ENCODE data around the gene CFAP58.

The CFAP58 gene

DNA sequence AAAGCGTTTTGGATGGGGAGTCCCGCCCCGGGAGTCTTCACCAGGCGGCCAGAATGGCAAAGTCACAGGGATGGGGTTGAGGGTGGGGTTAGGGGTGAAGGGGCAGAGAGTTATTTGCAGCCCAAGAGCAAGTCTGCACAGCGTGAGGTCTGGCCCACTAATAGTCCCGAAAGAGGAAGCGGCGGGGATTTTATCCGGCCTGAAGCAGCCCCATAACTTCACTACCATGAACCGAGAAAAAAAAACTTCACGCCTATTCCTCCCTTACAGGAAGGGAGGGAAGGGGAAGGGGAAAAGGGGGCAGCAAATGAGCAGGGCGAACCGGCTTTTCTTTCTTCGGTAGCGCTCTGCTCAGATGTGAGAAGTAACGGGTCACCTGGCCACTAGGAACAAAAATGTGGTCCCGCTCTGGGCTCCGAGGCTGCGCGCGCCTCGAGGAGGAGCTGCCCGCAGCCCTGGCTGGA, 16.1 kb upstream of the CFAP58 start:
- DNase-seq = no peak

DNA sequence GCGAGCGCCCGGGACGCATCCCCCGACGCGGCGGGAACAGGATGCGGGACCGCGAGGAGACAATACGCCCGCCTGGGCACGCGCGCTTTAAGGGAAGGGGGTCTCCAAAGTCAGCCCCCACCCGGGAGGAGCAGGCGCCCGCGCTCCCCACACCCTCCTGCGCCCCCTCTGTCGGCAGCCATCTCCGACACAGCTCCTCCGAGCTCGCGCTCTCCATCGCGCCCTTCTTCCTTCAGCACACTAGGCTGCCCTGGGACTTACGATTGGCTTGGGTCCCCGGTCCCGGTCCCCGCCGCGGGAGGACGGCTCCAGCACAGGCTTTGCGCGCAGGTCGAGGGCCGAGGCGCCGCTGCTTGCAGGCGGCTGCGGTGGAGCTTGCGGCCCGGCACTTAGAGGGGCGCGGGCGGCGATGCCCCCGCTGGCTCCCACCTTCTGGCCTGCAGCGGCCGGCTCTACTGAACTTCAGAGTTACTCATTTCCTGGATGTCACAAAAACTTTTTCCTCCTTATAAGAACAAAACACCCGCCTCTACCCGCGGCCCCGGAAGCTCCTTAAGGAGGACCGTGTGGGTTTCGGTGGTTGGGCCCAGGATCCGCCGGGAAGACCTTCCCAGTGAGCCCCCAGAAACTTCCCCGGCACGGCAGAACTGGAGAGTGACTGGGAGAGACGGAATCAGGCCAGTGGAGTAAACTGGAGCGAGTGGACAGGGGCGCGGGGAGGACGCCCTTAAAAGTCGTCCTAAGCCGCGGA, 15.5 kb upstream of the CFAP58 start, which contains the start of gene ITPRIP:
ITPRIP (minus strand) TSS at position 481 of the 751 bp plus-strand sequence. CDS start 22,414 bp downstream, outside the sequence.
- DNase-seq = peak; percentile 27

DNA sequence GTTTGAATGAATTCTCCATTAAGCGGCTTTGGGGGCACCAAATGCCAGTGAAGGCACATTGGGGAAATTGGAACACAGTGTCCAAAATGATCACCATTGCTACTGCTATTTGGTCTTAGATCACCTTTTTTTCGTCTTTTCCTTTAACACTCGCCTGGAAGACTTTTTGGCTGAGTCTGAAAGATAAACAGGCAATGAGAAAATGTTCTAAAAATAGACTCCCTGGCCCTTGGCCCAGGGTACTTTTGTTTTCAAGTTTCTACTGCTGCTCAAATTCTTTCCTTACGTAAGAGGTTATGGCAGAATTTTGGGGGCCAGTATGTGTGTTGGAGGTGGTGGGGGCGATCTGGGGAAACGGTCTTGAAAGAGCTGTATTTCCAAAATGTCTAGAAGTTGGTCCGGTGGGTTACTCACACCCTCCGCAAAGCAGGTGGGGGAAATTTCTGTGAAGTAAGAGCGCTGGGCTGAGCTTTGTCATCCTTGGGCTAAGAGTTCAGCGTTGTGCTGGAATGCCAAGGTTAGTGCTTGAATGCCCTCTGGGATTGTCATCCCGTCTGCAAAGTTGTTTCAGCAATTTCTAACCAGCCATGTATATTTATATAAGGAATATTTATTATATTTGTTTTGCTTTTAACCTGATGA, 14.0 kb upstream of the CFAP58 start:
- no peak for DNase-seq

DNA sequence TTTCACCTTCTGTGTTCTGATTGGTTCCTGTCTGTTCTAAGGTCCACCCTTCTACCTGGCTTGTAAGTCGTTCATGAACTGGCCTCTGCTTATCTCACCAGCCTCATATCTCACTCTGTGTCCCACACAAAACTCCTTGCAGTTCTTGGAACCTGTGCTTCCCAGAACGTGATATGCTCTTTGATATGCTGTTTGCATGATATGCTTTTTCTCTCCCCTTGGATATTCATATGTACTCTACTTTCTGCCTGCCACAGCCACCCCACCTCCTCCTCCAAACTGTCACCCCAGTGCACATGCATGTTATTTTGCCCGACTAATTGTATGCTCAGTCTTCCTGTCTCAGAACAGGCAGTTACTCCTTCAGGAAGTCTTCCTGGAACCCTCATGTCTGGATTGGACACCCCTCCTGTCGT, 13.5 kb upstream of the CFAP58 start:
- no peak for DNase-seq

DNA sequence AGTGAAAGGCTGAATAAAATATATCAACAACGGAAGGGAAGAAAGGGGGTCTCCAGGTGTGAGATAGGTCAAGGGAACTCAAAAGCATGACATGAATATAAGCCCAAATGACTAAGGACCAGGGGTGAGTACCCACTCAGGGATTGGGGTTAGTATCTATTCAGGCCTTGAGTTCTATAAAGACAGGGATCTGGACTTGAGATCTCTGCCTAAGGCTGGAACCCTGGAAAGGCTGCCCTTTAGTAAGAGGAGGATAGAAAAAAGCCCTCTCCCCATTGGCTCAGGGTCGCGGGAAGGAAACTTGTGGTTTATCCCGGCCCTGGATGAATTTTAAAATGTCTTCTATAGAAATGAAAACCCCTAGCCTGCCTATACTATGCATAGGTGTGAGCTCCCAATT, 13.0 kb upstream of the CFAP58 start:
- no peak for DNase-seq

DNA sequence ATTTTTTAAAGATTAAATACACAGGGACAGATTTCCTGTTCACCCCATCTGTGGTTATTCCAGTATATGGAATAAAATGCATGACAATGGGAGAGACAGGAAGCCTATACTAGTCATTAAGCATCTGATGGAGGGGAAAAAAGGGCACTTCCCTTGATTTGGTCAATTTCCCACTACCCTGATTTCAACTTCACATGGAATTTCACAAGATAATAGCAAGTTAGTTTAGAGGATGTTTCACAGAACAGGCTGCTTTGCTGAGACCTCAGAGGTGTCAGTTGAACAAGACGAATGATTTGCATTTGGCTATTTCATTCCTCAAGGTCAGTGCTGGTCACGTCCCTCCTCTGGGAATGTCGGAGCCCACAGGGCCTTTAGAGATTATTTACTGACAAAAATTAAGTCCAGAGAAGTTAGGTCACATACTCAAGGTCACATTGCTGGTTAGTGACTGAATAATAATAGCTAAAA, 10.7 kb upstream of the CFAP58 start:
- no peak for DNase-seq

DNA sequence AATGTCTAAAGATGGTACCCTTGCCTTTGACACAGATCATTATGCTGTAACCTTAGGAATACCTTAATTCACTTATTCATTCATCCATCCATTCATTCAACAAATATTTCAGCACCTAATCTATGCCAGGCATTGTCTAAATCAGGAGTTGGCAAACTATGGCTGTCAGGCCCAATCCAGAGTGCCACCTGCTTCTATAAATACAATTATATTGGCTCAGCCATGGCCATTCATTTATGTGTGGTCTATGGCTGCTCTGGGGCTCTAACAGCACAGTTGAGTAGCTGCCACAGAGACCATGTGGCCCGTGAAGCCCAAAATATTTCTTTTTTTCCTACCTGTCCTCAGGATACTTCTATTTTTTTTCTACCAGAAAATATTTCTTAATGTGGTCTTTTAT, 9.4 kb upstream of the CFAP58 start:
- no peak for DNase-seq

DNA sequence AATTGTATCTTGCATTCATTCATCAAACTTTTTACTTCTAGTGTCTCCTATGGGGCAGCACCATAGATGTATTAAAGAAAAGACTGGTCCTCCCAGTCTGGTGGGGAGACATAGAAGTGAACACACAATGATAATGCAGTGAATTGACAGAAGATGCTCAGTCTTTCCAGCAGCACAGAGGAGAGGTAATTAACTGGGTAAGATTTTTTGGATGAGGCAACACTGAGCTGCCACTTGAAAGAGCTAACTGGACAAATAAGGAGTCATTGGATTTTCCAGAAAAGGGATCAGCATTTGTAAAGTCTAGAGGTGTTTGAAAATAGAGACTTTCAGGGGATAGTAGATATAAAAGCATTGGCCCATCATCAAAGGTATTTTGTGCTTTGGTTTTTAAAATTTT, 8.1 kb upstream of the CFAP58 start:
- no peak for DNase-seq

DNA sequence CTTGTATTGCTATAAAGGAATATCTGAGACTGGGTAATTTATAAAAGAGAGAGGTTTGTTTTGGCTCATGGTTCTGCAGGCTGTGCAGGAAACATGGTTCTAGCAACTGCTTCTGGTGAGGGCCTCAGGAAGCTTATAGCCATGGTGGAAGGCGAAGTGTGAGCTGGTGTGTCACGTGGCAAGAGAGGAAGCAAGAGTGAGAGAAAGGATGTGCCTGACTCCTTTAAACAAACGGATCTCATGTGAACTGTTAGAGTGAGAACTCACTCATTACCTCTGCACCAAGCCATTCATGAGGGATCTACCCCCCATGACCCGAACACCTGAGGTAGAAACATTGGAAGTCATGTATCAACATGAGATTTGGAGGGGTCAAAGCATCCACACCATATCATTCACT, 7.7 kb upstream of the CFAP58 start:
- DNase-seq = no peak

DNA sequence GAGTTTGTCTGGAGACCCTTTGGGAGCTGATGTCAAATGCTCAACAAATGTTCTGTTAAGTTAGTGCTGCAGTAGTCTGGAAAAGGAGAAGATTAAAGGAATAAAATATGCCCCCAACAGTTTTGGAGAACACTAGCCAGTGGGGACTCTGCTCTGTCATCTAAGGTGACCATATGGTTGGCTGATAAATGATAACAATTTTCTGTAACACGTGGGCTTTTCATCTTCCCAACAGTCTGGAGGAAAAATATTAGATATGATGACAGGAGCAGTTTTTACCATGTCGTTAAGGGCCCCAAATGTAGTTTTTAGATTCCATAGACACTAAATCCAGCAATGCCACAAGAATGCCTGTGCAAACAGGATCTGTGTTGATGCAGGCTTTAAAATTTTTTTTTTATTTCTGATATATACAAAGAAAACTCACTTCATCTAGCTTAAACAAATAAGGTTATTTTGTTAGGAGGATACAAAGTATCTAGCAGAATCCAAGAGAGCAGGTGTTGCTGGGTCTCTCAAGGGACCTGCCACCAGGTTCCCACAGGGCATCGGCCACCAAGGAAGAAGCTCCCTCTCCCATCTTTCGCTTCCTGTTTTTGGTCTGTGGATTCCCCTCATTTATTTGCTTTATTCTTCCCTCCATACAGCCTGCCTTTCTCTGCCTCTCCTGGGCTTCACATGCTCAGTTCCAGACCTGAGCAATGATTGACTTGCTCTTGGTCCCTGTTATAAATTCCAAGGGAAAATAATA, 6.2 kb upstream of the CFAP58 start:
- DNase-seq = no peak

DNA sequence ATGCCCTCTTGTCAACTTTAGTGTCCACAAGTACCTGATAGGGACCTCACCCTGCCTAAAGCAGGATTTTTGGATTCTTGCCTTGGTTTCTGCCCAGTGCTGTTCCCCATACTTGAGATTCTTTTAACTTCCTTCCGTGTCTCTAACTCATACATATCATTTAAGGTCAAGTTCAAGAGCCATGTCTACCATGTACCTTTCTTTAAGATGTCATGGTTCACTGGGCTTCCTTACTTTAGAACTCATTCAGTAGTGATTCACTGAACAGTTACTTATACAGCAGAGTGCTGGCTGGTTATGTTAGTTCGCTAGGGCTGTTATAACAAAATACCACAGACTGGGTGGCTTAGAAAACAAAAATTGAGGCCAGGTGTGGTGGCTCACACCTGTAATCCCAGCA, 5.0 kb upstream of the CFAP58 start:
- DNase-seq = no peak

DNA sequence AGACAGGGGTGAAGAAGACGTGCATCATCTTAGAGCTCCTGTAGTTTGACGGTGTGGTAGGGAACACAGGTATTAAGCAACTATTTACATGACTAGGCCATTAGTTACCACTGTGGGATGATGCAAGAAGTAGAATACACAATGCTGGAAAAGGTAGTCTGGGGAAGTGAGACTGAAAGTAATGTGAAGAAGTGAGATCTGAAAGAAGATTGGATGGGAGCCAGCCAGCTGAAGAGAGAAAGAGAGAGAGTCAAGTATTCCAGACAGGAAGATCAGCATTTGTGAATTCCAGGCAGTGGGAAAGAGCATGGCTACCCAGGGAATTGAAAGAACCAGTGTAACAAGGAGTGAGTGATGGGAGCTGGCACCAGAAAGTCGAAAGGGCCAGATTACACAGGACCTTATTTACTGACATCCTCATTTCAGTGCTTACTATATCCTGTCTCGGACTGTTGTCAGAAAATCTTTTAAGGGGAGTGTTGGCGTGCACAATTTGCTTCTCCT, 4.0 kb upstream of the CFAP58 start:
- DNase-seq = no peak

DNA sequence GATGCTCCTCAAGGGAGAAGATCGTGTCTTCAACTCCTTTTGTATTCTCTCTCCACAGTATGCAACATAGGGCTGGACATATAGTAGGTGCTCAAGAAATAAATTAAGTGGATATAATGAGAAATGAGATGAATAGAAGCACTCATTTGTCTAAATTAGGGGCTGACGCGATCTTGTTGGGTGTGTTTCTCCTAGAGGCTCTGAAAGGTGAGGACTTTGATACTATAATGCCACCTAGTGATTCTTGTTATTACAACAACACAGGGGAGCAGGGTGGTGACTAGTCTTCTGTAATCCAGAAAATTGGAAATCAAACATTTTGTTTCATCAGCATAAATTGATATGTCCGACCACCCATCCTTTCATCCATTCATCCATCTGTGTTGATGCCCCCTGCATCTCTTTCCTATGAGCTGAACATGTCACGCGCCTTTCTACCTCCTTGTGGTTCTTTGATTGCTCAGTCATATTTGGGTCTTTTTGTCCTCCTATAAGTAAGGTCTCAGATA, 3.5 kb upstream of the CFAP58 start:
- DNase-seq = peak; percentile 40

DNA sequence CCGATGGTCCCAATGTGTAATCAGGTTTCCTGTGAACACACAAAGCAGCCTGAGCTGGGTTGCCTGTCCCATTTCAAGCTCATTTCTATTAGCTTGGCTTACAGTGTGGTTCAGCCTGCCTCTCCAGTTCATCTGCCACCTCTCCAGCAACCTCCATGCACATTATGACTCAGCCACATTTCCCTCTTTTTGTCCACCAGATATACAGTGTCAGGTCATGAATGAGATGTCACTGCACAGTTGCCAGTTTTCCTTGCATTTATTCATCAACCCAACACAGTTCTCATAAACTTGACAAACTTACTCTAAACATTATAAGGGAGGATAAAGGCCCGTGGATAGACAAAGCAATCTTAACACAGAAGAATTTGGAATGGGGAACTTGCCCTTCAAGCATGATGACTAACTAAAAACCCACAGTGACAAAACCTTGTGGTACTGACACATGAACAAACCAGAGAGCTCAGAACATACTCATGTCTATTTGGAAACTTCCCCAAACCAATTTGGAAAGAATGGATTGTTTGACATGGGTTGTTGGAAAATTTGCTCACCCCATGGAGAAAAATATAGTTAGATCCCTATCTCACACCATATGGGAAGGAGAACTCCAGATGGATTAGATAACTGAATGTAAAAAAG, 2.5 kb upstream of the CFAP58 start:
- DNase-seq = no peak

DNA sequence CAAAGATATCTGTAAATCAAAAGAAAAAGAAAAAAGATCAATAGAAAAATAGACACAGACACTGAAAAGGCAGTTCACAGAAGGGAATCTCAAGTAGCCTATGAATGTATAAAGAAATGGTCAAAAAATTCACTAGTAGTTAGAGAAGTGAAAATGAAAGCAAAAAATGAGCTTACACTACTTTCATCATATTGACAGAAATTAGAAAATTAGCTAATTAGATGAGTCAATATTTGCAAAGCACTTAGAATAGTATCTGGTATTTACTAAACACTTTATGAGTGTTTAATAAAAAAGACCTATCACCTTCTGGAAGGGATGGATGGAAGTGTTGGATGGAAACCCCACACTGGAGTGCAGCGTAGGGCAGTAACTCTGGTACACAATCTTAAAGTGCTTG, 1.7 kb upstream of the CFAP58 start:
- DNase-seq = no peak

DNA sequence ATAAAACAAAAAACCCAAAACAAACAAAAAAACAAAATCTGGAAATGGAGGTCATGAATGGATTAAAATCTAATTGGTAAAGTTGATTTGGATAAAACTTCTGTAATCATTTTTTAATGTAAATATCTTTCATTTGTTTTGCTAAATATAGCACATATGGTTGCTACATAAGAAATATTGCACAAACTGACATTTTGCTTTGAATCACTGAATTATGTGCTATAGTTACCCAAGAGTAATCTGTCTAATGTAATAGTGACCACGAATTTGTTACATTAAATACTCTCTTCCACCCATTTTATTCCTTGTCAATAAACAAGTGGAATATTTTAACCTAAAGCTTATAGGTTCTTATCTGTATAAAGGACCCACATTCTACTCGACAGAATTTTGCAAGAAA, 6.2 kb downstream of the CFAP58 start:
- DNase-seq = no peak

DNA sequence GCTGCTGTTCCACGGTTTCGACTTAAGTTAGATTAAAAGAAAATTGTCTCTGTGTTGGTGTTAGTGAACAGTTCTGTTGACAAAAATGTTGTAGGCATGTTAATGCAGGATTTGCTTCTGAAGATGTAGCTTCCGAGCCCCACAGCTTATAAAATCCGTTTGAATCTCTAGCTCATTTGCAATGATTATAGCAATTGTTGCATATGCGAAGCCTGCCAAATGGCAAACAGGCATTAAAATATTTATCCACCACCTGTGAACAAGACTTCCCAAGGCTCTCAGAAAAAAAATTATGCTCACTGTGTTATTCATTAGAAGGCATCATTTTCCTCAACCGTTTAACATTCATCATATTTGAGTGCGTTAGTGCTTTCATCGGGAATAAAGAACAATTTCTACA, 14.3 kb downstream of the CFAP58 start:
- no peak for DNase-seq

DNA sequence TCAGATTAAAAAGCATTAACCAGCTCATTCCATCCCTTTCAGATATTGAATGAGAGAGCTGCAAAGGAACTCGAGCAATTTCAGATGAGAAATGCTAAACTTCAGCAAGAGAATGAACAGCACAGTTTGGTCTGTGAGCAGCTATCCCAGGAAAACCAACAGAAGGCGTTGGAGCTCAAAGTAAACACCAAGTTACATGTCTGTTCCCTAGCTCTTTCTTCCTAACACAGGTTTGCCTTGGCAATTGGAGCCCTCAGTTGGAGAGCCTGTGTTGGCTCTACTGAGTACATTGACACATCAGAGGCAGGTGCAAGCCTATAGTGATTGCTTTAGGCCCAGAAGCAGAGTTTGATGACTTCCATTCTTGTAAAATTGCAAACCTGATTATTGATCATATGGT, 14.7 kb downstream of the CFAP58 start:
- DNase-seq = no peak

DNA sequence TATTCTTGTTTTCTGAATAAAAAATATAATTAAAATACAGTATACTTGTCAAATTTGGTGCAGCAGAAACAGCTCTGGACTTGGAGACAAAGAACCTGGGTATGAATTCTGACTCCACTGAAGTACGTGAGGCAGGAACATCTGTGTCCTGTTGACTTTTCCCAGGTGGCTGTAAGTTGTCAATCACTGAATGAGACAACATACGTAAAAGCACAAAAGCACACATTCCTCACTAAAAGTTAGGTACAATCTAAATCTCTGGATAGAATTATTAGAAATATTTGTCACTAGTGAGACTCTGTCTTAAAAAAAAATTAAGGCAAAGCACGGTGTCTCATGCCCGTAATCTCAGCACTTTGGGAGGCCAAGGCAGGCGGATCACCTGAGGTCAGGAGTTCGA, 18.1 kb downstream of the CFAP58 start:
- DNase-seq = no peak

DNA sequence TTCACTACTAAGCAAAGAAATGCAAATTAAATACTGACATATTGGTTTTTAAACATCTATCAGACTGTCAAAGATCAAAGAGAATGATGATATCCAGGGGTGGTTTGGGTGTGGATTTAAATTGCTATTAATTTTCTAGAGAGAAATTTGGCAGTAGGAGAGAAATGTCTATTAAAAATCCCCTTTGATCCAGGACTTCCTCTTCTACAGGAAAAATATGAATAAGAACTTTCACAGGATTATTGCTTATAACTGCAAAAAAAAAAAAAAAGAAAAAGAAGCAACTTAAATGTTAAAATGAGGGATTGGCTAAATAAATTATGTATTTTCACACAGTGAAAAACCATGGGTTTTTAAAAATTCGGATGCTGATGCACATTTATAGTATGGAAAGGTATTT, 21.0 kb downstream of the CFAP58 start:
- DNase-seq = no peak

DNA sequence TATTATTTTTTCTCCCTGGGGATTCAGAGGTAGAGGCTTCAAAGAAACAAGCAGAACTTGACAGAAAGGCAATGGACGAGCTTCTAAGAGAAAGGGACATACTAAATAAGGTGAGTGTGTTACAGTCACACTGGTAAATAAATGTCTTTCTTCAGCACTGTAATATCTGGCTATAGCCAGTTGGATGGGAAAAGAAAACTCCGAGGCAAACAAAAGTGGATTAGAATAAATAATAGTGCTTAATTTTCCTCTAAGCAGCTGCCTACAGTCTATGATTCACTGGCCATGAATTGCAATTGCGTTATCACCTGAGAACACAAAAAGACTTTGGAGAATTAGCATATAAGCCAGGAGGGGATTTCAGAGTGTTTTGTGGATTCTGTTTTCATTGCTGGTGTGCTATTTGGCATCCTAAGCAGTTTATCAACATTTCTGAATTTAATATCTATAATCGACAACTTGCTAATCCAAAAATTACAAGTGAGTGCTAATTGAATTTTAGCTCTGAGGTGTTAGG, 23.2 kb downstream of the CFAP58 start:
- no peak for DNase-seq

DNA sequence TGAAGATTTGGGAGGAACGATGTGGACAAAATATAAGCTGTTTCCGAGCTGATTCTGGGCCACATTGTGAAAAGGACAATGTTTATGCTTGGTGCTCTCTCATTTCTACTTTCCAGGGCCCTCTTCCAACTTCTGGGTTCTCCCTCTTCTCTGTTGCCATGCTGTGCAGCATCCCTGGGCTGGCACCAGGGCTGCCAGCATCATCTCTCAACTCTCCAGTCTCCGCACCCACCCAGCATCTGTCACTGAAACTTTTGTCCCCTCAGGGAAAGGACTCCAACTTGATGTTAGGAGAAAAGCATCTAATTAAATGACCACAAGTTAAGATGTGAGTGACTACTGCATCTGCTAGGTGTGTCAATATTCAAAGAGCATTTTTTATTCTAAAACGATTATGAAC, 26.7 kb downstream of the CFAP58 start:
- no peak for DNase-seq
